Hindlimb muscle (tissue), 1 donor: ENCODE measurements around the gene TCF19. TPM values are rescaled to one million over a fixed set of nuclear protein-coding genes. Genes with fewer than 3 reads are reported as not detected.

ENCODE experiments used
- DNase-seq: peaks from one replicate; pipeline ENCODE4 v3.0.0-alpha.2; 2013
- polyA plus RNA-seq: library from polyadenylated mRNA; unstranded; fragments of 120-200 nt; gene quantifications from one replicate; pipeline ENCODE4 v1.2.1, GENCODE V29; 2013; ENCODE audit not compliant: insufficient read length

The TCF19 gene
- polyA plus RNA-seq, 1 donor, result 10.0 TPM

GRCh38 chr6:31210123-31210522 is 51.7 kb downstream of the TCF19 start:
- no peak for DNase-seq

- no peak for DNase-seq
Measured at GRCh38 chr6:31210741-31211532, 52.5 kb downstream of the TCF19 start.

Other genes starting within 250 kb of the TCF19 start
- 37.2 TPM for gene VARS2, start 244.4 kb upstream of the TCF19 start, polyA plus RNA-seq
- not detected for gene SFTA2, start 226.4 kb upstream of the TCF19 start, polyA plus RNA-seq
- not detected for gene MUCL3, start 217.6 kb upstream of the TCF19 start, polyA plus RNA-seq
- gene MUC21, start 174.9 kb upstream of the TCF19 start, polyA plus RNA-seq, result not detected
- not detected for gene MUC22, start 148.1 kb upstream of the TCF19 start, polyA plus RNA-seq
- not detected for gene C6orf15, start 46.0 kb upstream of the TCF19 start, polyA plus RNA-seq
- gene PSORS1C1, start 43.8 kb upstream of the TCF19 start, polyA plus RNA-seq, result 0.85 TPM
- gene CDSN, start 38.1 kb upstream of the TCF19 start, polyA plus RNA-seq, result not detected
- not detected for gene PSORS1C2, start 19.5 kb upstream of the TCF19 start, polyA plus RNA-seq
- 14.5 TPM for gene CCHCR1, start 787 bp upstream of the TCF19 start, polyA plus RNA-seq
- gene POU5F1, start 12.1 kb downstream of the TCF19 start, polyA plus RNA-seq, result 0.85 TPM
- 69.3 TPM for gene HLA-C, start 113.5 kb downstream of the TCF19 start, polyA plus RNA-seq
- gene HLA-B, start 198.6 kb downstream of the TCF19 start, polyA plus RNA-seq, result 119 TPM
- gene MICA, start 245.0 kb downstream of the TCF19 start, polyA plus RNA-seq, result 6.7 TPM